ENCODE results near the gene PFN1.
A peak's percentile ranks its signal among the peaks of the same experiment; 100 is the strongest.

PFN1 gene

DNA sequence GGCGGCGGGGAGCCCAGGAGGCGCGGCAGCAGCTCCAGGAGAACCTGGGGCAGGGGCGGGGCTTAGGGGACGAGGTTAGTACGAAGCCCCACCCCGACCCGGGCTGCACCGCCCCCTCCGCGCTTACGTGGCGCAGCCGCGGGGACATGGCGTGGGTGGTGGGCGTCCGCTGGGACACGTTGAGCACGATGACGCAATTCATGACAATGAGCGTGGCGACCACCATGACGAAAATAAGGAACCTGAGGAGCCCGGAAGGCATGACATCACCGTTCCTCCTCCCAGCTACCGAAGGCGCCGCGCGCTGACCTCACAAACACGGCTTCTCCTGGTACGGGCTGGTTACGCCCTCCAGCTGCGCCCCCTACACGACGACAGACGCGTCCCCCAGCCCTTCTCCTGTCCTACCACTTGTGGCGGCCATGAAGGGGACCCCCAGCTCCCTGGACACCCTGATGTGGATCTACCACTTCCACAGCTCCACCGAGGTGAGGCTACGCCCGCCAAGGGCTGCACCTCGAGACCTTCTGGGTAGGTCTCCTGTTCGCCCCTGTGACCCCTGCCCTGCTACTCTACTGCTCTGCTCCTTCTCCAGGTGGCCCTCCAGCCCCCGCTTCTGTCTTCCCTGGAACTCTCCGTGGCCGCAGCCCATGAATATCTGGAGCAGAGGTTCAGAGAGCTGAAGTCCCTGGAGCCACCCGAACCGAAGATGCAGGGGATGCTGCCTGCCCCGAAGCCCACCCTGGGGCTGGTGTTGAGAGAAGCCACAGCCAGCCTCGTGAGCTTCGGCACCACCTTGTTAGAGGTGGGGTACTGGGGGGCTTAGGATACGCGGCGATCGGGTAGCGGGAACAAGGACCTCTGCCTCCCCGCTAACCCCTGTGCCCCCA lies 48.7 kb downstream of the PFN1 start, which contains the start of gene C17orf107:
Gene C17orf107 (plus strand): TSS at position 196 of the 890 bp plus-strand sequence. CDS start 227 bp downstream, at position 423.
- DNase-seq (ENCODE audit: low read depth in 1 of 2, low spot score in 1 of 2): peak; percentile 25 to 77
- H3K27me3 ChIP-seq (ENCODE audit: insufficient read depth, poor library complexity, severe bottlenecking): peaks cover 7% of the 10 kb centered on the region
- no peak within 1 kb of the TSS for H3K27ac ChIP-seq (replicated peaks)
- TF ChIP-seq POLR2AphosphoS5 (IDR thresholded peaks at IDR 0.05; ENCODE audit: low read depth): no peak
- TF ChIP-seq, protein P1, sequence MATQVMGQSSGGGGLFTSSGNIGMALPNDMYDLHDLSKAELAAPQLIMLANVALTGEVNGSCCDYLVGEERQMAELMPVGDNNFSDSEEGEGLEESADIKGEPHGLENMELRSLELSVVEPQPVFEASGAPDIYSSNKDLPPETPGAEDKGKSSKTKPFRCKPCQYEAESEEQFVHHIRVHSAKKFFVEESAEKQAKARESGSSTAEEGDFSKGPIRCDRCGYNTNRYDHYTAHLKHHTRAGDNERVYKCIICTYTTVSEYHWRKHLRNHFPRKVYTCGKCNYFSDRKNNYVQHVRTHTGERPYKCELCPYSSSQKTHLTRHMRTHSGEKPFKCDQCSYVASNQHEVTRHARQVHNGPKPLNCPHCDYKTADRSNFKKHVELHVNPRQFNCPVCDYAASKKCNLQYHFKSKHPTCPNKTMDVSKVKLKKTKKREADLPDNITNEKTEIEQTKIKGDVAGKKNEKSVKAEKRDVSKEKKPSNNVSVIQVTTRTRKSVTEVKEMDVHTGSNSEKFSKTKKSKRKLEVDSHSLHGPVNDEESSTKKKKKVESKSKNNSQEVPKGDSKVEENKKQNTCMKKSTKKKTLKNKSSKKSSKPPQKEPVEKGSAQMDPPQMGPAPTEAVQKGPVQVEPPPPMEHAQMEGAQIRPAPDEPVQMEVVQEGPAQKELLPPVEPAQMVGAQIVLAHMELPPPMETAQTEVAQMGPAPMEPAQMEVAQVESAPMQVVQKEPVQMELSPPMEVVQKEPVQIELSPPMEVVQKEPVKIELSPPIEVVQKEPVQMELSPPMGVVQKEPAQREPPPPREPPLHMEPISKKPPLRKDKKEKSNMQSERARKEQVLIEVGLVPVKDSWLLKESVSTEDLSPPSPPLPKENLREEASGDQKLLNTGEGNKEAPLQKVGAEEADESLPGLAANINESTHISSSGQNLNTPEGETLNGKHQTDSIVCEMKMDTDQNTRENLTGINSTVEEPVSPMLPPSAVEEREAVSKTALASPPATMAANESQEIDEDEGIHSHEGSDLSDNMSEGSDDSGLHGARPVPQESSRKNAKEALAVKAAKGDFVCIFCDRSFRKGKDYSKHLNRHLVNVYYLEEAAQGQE (IDR thresholded peaks at IDR 0.05; ENCODE audit: insufficient replicate concordance, low read depth): no peak
- TF ChIP-seq GABPA (IDR thresholded peaks at IDR 0.05; ENCODE audit: low read depth): no peak
- TF ChIP-seq SPI1 (IDR thresholded peaks at IDR 0.05; ENCODE audit: borderline replicate concordance, low read depth): no peak
- TF ChIP-seq, protein P2, sequence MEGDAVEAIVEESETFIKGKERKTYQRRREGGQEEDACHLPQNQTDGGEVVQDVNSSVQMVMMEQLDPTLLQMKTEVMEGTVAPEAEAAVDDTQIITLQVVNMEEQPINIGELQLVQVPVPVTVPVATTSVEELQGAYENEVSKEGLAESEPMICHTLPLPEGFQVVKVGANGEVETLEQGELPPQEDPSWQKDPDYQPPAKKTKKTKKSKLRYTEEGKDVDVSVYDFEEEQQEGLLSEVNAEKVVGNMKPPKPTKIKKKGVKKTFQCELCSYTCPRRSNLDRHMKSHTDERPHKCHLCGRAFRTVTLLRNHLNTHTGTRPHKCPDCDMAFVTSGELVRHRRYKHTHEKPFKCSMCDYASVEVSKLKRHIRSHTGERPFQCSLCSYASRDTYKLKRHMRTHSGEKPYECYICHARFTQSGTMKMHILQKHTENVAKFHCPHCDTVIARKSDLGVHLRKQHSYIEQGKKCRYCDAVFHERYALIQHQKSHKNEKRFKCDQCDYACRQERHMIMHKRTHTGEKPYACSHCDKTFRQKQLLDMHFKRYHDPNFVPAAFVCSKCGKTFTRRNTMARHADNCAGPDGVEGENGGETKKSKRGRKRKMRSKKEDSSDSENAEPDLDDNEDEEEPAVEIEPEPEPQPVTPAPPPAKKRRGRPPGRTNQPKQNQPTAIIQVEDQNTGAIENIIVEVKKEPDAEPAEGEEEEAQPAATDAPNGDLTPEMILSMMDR (IDR thresholded peaks at IDR 0.05; ENCODE audit: insufficient read depth, low read length): no peak
- peak within 1 kb of the TSS; percentile 48 for H3K4me3 ChIP-seq (replicated peaks; ENCODE audit: insufficient read depth, low read length)

DNA sequence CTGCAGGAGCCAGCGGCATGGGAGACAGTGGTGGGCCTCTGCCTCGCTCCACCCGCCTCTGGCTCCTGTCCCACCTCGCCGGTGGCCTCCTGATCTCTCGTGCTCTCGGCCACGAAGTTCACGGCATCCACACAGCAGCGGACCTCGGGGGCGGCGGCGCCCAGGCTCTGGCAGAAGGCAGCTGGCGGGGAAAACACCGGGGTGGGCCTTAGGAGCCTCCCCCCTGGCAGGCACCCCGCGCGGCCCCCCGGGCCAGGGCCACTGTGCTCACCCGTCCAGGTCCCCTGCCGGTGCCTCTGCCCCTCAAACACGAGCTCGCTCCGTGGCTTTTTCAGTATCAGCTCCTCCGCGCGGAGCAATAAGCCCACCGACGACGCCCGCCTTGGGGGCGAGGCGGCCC lies 49.4 kb downstream of the PFN1 start:
- DNase-seq (ENCODE audit: low read depth in 1 of 2, low spot score in 1 of 2): no peak
- Histone ChIP-seq H3K27me3 (ENCODE audit: insufficient read depth, poor library complexity, severe bottlenecking) (peaks cover 7% of the 10 kb centered on the region), H3K4me3 (replicated peaks; ENCODE audit: insufficient read depth, low read length) (peak overlapping the region; percentile 48), H3K27ac (replicated peaks) (no peak overlapping the region)
- TF ChIP-seq, protein P1 (IDR thresholded peaks at IDR 0.05; ENCODE audit: insufficient replicate concordance, low read depth): no peak
- TF ChIP-seq POLR2AphosphoS5 (IDR thresholded peaks at IDR 0.05; ENCODE audit: low read depth) (no peak), SPI1 (IDR thresholded peaks at IDR 0.05; ENCODE audit: borderline replicate concordance, low read depth) (no peak), GABPA (IDR thresholded peaks at IDR 0.05; ENCODE audit: low read depth) (no peak)
- TF ChIP-seq, protein P2 (IDR thresholded peaks at IDR 0.05; ENCODE audit: insufficient read depth, low read length): no peak

DNA sequence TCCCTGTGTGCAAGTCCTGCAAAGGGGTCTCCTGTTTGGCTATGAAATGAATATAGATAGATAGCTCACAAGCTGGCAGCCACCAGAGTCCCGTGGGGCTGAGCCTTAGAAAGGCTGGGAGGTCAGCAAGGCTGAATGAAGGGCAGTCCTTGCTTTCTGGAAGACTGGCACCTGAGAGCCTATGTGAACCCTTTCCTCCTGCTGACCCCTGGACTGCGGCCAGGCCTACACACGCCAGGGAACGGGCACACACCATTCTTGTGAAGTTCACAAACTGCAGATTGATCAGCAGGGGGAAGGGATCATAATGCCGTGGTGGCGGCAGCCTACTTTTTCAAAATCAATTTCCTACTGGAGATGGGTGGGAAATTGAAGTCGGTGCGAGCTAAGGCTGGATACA lies 50.0 kb downstream of the PFN1 start:
- no peak overlapping the region for H3K27ac ChIP-seq (replicated peaks)
- no peak overlapping the region for H3K4me3 ChIP-seq (replicated peaks; ENCODE audit: insufficient read depth, low read length)
- DNase-seq (ENCODE audit: low read depth in 1 of 2, low spot score in 1 of 2): no peak
- TF ChIP-seq, protein P1 (IDR thresholded peaks at IDR 0.05; ENCODE audit: insufficient replicate concordance, low read depth): no peak
- TF ChIP-seq POLR2AphosphoS5 (IDR thresholded peaks at IDR 0.05; ENCODE audit: low read depth) (no peak), SPI1 (IDR thresholded peaks at IDR 0.05; ENCODE audit: borderline replicate concordance, low read depth) (no peak), GABPA (IDR thresholded peaks at IDR 0.05; ENCODE audit: low read depth) (no peak)
- TF ChIP-seq, protein P2 (IDR thresholded peaks at IDR 0.05; ENCODE audit: insufficient read depth, low read length): no peak
- peaks cover 7% of the 10 kb centered on the region for H3K27me3 ChIP-seq (ENCODE audit: insufficient read depth, poor library complexity, severe bottlenecking)
